GM19463 (cell line): ENCODE measurements around the gene ELMO2.
A peak's percentile ranks its signal among the peaks of the same experiment; 100 is the strongest.

Experiments
- ATAC-seq: cut with Tn5 transposase; IDR thresholded peaks from one replicate; pipeline ENCODE4 v1.9.1; 2021; ENCODE audit warnings: mild to moderate bottlenecking, moderate library complexity; ENCODE audit not compliant: unreplicated experiment

The ELMO2 gene

DNA sequence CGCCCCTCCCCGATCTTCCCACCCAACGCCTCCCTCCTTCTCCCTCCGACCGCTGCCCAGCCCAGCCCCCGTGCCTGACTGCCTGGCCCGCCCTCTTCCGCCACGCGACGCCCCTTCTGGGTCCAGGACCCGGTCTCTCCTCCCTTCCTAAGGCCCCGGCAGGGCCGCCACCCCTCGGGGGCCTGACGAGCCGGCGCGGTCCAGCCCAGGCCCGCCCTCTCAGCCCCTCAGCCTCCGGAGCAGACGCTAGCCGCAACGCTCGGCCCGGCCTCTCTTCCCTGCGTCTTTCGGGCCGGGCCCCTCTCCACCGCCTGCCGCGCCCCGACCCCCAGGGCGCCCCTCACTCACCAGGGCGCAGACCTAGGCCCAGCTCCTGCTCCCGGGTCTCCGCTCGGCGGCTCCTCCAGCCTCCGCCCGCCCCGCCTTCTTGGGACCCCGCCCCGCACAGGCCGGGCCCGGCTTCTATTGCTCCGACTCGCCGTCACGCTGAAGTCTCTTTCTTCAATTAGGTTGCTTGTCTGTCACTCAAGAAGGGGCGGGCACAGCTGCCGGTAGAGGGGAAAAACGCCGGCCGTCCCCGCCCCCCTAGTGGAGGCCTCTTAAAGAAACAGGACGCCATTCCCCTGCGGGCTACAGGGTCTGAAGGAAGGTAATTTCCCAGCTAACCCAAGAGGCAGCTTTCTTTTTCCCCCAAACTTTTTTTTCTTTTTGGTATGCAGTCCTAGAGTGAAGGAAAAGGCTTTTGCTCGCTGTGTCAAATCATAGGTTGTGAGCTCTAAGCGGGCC lies at the start of gene ELMO2:
ELMO2 (minus strand) TSS at position 416 of the 786 bp plus-strand sequence. CDS start 12,133 bp downstream, outside the sequence.
- peak; percentile 76 for ATAC-seq

DNA sequence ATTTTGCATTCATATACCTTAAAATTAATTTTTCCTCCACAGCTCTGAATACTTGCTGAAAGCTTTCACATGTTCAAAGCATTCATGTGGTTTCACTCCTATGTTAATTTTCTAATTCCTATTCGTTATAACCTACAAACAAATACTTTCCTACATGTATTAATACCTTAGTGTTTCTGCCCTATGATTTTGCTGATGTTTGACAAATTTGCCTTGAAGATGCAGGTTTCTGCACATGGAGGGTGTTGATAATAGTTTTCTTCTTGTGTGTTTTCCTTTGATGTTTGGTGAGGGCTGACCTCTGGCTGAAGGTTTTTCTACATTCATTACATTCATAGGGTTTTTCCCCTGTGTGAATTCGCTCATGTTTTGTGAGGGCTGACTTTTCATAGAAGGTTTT lies 49.3 kb upstream of the ELMO2 start:
- ATAC-seq: no peak

DNA sequence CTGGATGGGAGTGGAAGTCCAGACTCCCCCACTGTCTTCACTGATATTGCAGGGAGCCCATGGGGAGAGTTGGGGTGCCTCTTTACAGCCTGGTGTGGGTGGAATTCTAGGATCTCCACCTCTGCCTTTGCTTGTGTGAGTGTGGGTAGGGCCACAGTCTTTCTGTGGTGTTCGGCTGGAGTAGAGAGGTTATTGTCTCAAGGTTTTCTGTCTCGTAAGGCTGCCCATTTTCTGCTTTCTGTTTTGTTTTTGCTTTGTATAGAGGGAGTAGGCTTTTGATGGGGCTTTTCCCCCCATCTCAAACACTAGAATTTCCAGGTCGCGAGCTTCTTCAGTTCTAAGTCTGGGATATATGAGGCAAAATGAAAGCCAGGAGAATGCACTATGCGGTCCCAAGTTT lies 40.4 kb upstream of the ELMO2 start:
- ATAC-seq: no peak

DNA sequence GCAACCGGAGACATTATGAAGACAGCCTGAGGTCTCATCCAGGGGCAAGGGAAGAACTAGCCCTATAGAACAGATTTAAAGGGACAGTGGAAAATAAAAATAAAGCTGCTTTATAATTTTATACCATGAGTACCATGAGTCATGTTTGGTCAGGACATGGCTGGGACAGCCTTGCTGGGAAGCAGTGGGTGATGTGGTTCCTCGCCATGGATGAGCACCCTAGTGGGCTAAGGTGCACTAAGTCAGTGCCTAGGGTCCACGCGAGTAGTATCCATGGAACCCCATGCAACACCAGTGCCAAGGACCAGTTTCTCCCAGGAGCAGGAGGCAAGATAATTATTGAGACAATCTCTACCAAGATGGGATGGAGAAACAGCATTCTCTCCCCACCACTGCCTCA lies 33.4 kb upstream of the ELMO2 start:
- no peak for ATAC-seq

DNA sequence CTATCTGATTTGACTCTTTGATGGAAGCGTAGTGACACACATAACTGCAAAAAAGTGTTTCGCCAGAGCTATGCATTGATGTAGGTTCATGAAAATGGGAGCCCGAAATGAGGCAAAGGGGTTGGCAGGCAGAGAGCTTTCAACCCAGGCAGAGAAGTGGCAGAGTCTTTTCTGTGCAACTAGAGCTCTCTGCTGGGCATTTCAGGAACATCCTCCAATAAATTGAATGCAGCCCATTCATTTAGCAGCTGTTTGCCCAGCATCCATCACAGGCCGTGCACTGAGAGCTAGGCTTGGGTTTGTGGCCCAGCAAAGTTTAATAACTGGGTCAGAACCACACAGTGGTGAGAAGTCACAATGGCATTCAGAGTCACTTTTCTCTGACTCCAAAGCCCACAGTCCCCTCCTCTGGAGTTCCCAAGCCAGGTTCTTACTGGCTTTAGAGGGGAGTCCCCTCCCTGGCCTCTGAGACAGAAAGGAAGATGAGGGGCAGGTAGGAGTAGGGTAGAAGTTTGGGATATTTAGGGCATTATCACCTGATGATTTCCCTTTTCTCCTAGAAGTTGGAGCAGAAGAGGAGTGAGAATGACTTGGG lies 31.8 kb upstream of the ELMO2 start:
- no peak for ATAC-seq

GRCh38 chr20:46435146-46435545 lies 28.7 kb upstream of the ELMO2 start:
- no peak for ATAC-seq

DNA sequence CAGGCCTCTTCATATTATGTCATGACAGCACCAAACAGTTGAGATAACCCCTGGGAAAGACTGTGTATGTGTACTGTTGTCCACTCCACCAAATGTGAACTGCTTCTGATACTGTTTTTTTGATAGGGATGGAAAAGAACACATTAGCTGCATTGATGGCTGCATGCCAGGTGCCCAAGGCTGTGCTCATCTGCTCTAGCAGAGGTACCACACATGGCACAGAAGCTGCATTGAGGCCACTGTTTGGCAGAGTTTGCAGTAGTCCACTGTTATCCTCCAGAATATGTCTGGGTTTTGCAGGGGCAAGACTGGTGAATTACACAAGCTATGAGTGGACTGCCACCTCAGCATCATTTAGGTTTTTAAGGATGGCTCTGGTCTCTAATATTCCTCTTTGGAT lies 28.2 kb upstream of the ELMO2 start:
- ATAC-seq: no peak

DNA sequence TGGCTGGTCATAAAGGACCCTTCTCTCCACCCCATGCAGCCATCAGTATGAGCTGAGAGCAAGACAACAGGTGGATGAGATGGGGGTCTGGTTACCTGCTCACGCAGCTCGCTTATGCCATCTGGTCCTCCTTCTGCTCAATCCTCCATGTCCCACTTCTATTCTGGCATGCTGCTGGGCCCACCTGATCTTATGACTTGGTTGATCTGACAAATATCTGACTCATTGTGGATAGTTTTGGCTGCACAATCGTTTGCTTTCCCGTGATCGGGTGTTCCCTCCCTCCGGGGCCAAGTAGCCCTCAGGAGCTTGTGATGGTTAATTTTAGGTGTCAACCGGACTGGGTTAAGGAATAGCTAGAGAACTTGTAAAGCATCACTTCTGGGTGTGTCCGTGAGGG lies 26.6 kb upstream of the ELMO2 start:
- ATAC-seq: no peak

- ATAC-seq: no peak
These were observed 24.7 kb upstream of the ELMO2 start for GRCh38 chr20:46430921-46431712.

DNA sequence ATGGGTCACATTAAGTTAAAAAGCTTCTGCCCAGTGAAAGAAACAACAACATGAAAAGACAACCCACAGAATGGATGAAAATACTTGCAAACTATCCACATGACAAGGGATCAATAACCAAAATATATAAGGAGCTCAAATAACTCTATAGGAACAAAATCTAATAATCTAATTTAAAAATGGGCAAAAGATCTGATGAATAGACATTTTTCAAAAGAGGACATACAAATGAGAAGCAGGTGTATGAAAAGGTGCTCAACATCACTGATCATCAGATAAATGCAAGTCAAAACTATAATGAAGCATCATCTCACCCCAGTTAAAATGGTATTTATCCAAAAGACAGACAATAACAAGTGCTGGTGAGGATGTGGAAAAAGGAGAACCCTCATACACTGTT lies 21.0 kb upstream of the ELMO2 start:
- no peak for ATAC-seq

- no peak for ATAC-seq
These were observed 17.6 kb upstream of the ELMO2 start for GRCh38 chr20:46423882-46424482.

- no peak for ATAC-seq
These were observed 16.9 kb upstream of the ELMO2 start for GRCh38 chr20:46423342-46423741.

DNA sequence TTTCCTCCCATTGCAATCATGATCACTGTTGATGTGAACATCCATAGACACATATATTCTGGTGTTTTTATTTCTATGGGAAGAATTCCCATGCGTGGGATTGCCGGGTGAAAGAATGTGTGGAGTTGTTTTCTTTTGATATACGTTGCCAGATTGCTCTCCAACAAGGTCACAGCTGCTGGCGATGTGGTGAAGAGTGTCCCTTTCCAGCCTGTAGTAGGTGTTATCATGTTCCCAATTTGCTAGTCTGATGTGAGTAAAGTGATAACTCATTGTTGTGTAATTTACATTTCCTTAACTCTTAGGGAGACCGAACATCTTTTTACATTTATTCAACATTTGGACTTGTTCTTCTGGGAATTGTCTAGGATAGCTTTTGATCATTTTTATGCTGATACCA lies 14.5 kb upstream of the ELMO2 start:
- ATAC-seq: no peak

DNA sequence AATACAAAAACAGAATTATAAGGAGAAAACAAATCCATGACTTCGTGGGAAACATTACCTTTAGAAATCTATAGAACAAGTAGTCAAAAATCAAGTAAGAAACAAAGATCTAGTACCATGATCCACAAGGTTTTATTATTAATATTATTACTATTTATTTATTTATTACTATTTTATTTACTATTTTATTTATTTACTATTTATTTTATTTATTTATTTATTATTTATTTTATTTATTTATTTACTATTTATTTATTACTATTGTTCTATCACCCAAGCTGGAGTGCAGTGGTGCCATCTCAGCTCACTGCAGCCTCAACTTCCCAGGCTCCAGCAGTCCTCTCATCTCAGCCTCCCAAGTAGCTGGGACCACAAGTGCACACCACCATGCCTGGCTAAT lies 13.5 kb upstream of the ELMO2 start:
- ATAC-seq: no peak

- ATAC-seq: no peak
These were observed 10.4 kb upstream of the ELMO2 start for GRCh38 chr20:46416839-46417238.

DNA sequence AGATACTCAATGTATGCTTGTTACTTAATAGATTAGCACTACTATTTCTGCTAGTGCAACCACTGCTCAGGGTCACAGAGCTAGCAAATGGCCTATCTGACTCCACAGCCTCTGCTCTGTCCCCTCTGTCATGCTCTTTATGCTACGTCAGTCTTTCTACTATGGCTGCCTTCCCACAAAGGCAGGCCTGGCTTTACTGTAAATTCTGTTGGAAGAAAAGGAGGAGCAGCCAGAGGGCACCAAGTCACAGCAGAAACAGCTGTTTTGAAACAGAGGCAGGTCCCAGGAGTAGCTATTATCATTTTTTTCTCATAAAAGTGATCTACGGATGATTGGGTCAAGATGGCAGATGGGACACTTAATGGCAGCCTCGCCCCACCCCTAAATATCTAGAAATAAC lies 10.0 kb upstream of the ELMO2 start:
- ATAC-seq: no peak

- ATAC-seq: no peak
These were observed 9.4 kb upstream of the ELMO2 start for GRCh38 chr20:46415773-46416172.

DNA sequence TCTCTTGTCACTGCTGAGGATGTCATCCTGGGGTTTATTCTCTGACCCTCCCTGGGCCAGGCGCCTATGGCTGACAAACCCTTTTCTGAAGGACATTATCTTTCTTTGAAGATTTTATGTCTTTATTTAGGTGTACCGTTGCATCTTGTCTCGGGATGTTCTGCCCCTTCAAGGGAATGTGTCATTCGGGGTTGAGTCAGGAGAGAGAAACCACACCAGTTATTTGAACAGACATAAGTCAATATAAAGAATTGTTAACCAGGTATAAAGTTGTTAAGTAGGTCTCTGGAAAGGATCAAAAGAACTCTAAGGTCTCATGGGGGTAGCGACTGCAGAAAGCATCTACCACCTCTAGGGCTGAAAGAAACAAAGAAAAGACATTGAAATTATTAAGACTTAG lies 8.2 kb upstream of the ELMO2 start:
- ATAC-seq: no peak

DNA sequence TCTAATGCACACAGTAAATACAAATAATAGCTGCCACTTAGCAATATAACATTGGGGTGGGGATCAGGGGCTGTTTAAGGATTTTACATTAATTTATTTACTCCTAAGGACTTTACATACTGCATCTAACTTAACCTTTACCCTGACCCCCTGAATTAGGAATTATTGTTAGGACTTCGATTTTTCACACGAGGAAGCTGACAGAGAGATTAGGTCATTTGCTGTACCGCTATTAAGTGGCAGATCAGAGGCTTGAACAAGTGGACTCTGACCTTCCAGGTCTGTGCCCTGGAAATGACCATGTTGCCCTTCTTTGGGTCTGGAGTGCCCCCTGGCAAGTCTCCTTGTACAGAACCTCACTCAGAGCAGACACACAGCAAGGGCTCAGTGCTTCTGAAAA lies 5.2 kb upstream of the ELMO2 start:
- ATAC-seq: no peak

DNA sequence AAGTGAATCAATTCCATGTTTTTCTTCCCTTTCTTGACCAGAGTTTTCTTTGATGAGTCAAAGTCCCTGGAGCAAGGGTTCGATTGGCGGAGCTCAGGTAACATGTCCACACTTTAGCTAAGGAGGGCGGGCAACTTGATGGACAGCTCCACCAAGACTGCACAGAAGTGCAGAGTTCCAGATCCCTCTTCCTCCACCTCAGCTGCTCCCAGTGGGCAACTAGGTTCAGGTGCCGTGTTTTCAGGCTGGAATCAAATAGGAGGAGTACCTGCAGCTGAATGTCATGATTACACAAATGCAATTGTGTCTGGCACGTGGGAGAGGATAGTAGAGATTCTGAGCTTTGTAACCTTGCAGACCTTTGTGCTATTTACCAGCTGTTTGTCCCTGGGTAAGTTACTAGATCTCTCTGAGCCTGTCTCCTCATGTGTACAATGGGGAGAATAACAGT lies 1.9 kb upstream of the ELMO2 start:
- no peak for ATAC-seq

- ATAC-seq: no peak
These were observed 1.2 kb upstream of the ELMO2 start for GRCh38 chr20:46407671-46407996.
